Kidney epithelial cell (primary cell): ENCODE measurements around the gene SURF2. TPM values are rescaled to one million over a fixed set of nuclear protein-coding genes. Genes with fewer than 3 reads are reported as not detected.
"Not testable (repeated sequence)": the region's sequence is repeated elsewhere in the genome, so short reads cannot be mapped to it uniquely, and the experiment has no call there.

Source experiments
- DNase-seq: peaks from one replicate; pipeline ENCODE4 v3.0.0-alpha.2; 2010; ENCODE audit warnings: low read depth
- H3K27me3 ChIP-seq: 2 replicates; pipeline ENCODE4 v1.6.0; 2011; ENCODE audit warnings: low read length; ENCODE audit not compliant: control insufficient read depth, insufficient read depth
- H3K36me3 ChIP-seq: 2 replicates; pipeline ENCODE4 v1.5.1; 2011; ENCODE audit warnings: low read length; ENCODE audit not compliant: control insufficient read depth, insufficient read depth
- H3K4me3 ChIP-seq: 2 replicates; pipeline ENCODE4 v1.5.1; 2011; ENCODE audit warnings: low read depth, mild to moderate bottlenecking, control low read depth, low read length
- total RNA-seq: library from RNA; depleted of rRNA; stranded (reverse); fragments of >200 nt; gene quantifications from 2 replicates; pipeline ENCODE4 v1.2.3, GENCODE V29; 2015
- TF ChIP-seq, protein P1 (sequence below): IDR thresholded peaks from 2 replicates; pipeline ENCODE4 v1.5.1; 2011; ENCODE audit warnings: mild to moderate bottlenecking, moderate library complexity, low read length, control low read depth, inconsistent platforms; ENCODE audit not compliant: insufficient read depth, poor library complexity, severe bottlenecking

SURF2 gene
- total RNA-seq, 1 donor from 2014 or later: 38.7 TPM

GRCh38 chr9:133321411-133321935 is 34.9 kb upstream of the SURF2 start:
- Histone ChIP-seq H3K4me3 (no peak overlapping the region), H3K36me3 (no peaks in the 10 kb centered on the region), H3K27me3 (peaks cover 5% of the 10 kb centered on the region)
- TF ChIP-seq, protein P1, sequence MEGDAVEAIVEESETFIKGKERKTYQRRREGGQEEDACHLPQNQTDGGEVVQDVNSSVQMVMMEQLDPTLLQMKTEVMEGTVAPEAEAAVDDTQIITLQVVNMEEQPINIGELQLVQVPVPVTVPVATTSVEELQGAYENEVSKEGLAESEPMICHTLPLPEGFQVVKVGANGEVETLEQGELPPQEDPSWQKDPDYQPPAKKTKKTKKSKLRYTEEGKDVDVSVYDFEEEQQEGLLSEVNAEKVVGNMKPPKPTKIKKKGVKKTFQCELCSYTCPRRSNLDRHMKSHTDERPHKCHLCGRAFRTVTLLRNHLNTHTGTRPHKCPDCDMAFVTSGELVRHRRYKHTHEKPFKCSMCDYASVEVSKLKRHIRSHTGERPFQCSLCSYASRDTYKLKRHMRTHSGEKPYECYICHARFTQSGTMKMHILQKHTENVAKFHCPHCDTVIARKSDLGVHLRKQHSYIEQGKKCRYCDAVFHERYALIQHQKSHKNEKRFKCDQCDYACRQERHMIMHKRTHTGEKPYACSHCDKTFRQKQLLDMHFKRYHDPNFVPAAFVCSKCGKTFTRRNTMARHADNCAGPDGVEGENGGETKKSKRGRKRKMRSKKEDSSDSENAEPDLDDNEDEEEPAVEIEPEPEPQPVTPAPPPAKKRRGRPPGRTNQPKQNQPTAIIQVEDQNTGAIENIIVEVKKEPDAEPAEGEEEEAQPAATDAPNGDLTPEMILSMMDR: no peak
- no peak for DNase-seq

DNA sequence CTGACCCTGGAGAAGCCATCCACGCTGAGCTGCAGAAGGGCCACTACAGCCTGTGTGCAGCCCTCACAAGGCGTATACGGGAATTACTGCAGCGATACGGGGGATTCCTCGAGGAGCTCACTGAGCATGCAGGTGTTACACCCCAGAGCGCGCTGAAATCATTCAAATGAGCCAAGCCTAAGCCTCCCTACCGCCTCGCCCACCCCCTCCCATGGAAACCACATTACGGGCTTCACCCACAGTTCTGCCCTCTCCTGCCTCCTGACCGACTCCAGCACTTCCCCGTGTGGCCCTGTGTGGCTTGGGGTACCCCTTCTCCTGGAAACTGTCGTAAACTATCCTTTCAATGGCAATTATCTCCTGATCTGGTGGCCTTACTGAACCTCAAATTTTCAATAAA is 33.6 kb upstream of the SURF2 start:
- no peaks in the 10 kb centered on the region for H3K36me3 ChIP-seq
- H3K4me3 ChIP-seq: no peak overlapping the region
- DNase-seq: no peak
- H3K27me3 ChIP-seq: peaks cover 5% of the 10 kb centered on the region
- TF ChIP-seq, protein P1: no peak

- Histone ChIP-seq H3K36me3 (no peaks in the 10 kb centered on the region), H3K27me3 (peaks cover 5% of the 10 kb centered on the region), H3K4me3 (no peak overlapping the region)
- TF ChIP-seq, protein P1: no peak
- DNase-seq: no peak
Observed at GRCh38 chr9:133323211-133323610, 33.1 kb upstream of the SURF2 start.

DNA sequence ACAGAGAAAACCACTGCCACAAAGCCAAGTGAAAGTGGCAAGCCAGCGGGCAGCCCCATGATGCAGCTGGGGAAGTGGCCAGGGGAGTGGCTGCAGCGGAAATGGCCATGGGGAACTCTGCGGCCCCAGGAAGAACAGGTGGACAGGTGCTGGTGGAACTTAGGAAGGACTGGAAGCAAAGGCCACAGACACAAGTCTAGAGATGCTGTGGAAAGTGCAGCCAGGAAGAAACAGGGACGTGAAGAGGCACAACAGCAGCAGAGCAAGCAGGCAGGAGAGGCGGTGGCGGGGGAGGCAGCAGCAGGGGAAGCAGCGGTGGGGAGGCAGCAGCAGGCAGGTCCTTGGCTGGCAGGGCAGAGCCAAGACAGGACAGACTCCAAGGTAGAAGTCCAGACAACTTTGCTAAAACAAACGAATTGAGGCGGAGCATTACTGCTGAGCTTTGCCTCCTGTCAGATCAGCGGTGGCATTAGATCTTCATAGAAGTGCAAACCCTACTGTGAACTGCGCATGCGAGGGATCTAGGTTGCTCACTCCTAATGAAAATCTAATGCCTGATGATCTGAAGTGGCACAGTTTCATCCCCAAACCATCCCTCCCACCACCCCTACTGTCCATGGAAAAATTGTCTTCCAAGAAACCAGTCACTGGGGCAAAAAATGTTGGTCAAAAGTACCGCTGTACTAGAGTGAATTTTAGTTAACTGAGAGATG is 32.2 kb upstream of the SURF2 start:
- H3K36me3 ChIP-seq: no peaks in the 10 kb centered on the region
- TF ChIP-seq, protein P1: no peak
- H3K4me3 ChIP-seq: no peak overlapping the region
- peaks cover 5% of the 10 kb centered on the region for H3K27me3 ChIP-seq
- DNase-seq: no peak

DNA sequence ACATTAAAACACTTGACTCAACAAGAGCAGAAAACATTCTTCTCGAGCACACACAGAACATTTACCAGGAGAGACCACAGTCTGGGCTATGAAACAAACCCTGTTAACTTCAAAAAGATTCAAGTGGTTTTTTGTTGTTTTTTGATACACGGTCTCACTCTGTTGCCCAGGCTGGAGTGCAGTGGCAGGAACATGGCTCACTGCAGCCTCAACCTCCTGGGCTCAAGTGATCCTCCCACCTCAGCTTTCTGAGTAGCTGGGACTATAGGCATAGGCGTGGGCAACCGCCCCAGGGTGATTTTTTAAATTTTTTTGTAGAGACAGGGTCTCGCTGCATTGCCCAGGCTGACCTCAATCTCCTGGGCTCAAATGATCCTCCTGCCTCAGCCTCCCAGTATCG is 29.3 kb upstream of the SURF2 start:
- H3K4me3 ChIP-seq, DNase-seq, H3K36me3 ChIP-seq, H3K27me3 ChIP-seq: not testable (repeated sequence)

DNA sequence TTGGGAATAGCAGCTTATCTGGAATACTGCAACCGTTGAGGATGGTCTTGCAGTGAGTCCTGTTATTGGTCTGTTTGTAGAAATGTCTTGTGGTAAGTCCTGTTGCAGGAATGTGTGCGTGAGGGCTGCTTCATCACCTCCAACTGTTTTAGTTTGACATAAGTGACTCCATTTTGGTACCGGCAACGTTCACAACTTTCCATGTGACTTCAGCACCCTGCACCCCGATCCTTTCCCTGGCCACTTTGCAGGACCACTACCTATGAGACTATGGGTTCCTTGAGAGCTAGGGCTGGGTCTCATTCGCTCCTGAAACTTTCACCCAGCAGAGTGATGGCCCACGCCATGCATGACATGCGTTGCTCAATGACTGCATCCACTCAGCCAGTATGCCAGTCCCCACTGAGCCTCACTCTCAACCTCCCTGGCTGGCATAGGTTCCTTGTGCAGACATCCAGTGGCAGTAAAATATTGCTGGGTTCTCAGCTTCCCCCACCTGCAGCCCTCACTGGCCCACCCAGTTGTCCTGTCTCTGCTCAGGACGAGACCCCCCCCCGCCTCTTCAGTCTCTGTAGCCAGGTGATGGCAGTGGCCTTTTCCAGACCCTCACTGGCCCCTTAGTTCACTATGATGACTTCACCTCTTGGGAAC is 28.4 kb upstream of the SURF2 start:
- Histone ChIP-seq H3K36me3 (peaks cover 5% of the 10 kb centered on the region), H3K4me3 (no peak overlapping the region), H3K27me3 (peaks cover 3% of the 10 kb centered on the region)
- TF ChIP-seq, protein P1: no peak
- no peak for DNase-seq
